RWPE2 (cell line): ENCODE measurements around the gene MN1.

Experiments
- ATAC-seq: fragments of 200-7000 bp; cut with Tn5 transposase; 3 replicates; pipeline ENCODE4 v1.9.1; 2021; ENCODE audit warnings: low read depth
- DNase-seq: peaks from one replicate; pipeline ENCODE4 v3.0.0-alpha.2; 2020; ENCODE audit warnings: low spot score
- H3K27ac ChIP-seq: fragments of 450-650 bp; 2 replicates; pipeline ENCODE4 v1.5.1; 2017; ENCODE audit warnings: mild to moderate bottlenecking; ENCODE audit not compliant: poor library complexity, severe bottlenecking
- H3K27me3 ChIP-seq: fragments of 250-450 bp; sonication (Bioruptor Pico); 2 replicates; pipeline ENCODE4 v1.5.1; 2021; ENCODE audit warnings: mild to moderate bottlenecking, moderate library complexity; ENCODE audit not compliant: insufficient read depth, poor library complexity, severe bottlenecking
- H3K36me3 ChIP-seq: fragments of 250-450 bp; sonication (Bioruptor Pico); 2 replicates; pipeline ENCODE4 v1.5.1; 2020; ENCODE audit warnings: low read depth, mild to moderate bottlenecking, moderate library complexity
- H3K4me1 ChIP-seq: fragments of 250-450 bp; sonication (Bioruptor Pico); 2 replicates; pipeline ENCODE4 v1.5.1; 2021; ENCODE audit warnings: mild to moderate bottlenecking, moderate library complexity; ENCODE audit not compliant: insufficient read depth, poor library complexity, severe bottlenecking
- H3K4me3 ChIP-seq: fragments of 250-450 bp; sonication (Bioruptor Pico); 2 replicates; pipeline ENCODE4 v1.5.1; 2021; ENCODE audit warnings: mild to moderate bottlenecking, moderate library complexity; ENCODE audit not compliant: severe bottlenecking
- H3K9me3 ChIP-seq: fragments of 250-450 bp; sonication (Bioruptor Pico); 2 replicates; pipeline ENCODE4 v1.5.1; 2021; ENCODE audit warnings: mild to moderate bottlenecking, moderate library complexity; ENCODE audit not compliant: severe bottlenecking
- CTCF ChIP-seq: fragments of 450-650 bp; IDR thresholded peaks from one replicate; pipeline ENCODE4 v1.5.1; 2017; ENCODE audit warnings: mild to moderate bottlenecking, moderate library complexity; ENCODE audit not compliant: poor library complexity, severe bottlenecking

The MN1 gene

GRCh38 chr22:27816552-27816951 lies 15.0 kb upstream of the MN1 start:
- H3K9me3 ChIP-seq: no peaks in the 10 kb centered on the region
- no peak for ATAC-seq
- no peak overlapping the region for H3K4me3 ChIP-seq
- no peaks in the 10 kb centered on the region for H3K27me3 ChIP-seq
- no peaks in the 10 kb centered on the region for H3K4me1 ChIP-seq
- H3K27ac ChIP-seq: no peak overlapping the region
- no peak for DNase-seq
- no peak for TF ChIP-seq CTCF
- no peaks in the 10 kb centered on the region for H3K36me3 ChIP-seq

- no peaks in the 10 kb centered on the region for H3K36me3 ChIP-seq
- H3K4me3 ChIP-seq: no peak overlapping the region
- TF ChIP-seq CTCF: no peak
- H3K9me3 ChIP-seq: no peaks in the 10 kb centered on the region
- ATAC-seq: no peak
- H3K27ac ChIP-seq: no peak overlapping the region
- no peaks in the 10 kb centered on the region for H3K4me1 ChIP-seq
- no peak for DNase-seq
- no peaks in the 10 kb centered on the region for H3K27me3 ChIP-seq
These were observed 14.4 kb upstream of the MN1 start for GRCh38 chr22:27815826-27816530.

- Histone ChIP-seq H3K27me3 (no peaks in the 10 kb centered on the region), H3K36me3 (no peaks in the 10 kb centered on the region), H3K4me1 (no peaks in the 10 kb centered on the region), H3K4me3 (no peak overlapping the region), H3K27ac (no peak overlapping the region), H3K9me3 (no peaks in the 10 kb centered on the region)
- DNase-seq (no peak), ATAC-seq (no peak)
- no peak for TF ChIP-seq CTCF
These were observed 13.4 kb upstream of the MN1 start for GRCh38 chr22:27814993-27815392.

- Histone ChIP-seq H3K4me3 (no peak overlapping the region), H3K27me3 (no peaks in the 10 kb centered on the region), H3K4me1 (no peaks in the 10 kb centered on the region), H3K27ac (no peak overlapping the region), H3K36me3 (no peaks in the 10 kb centered on the region), H3K9me3 (no peaks in the 10 kb centered on the region)
- no peak for TF ChIP-seq CTCF
- DNase-seq: no peak
- ATAC-seq: no peak
These were observed 10.2 kb upstream of the MN1 start for GRCh38 chr22:27811778-27812177.

- no peak overlapping the region for H3K27ac ChIP-seq
- ATAC-seq: peak; percentile 38; the same call in 2 of the 3 replicates
- no peak for TF ChIP-seq CTCF
These were observed 9.1 kb upstream of the MN1 start for GRCh38 chr22:27810609-27811151.

More at GRCh38 chr22:27810609-27811151, 9.1 kb upstream of the MN1 start:
- Histone ChIP-seq H3K36me3 (no peaks in the 10 kb centered on the region), H3K4me3 (no peak overlapping the region), H3K27me3 (no peaks in the 10 kb centered on the region), H3K9me3 (no peaks in the 10 kb centered on the region), H3K4me1 (no peaks in the 10 kb centered on the region)
- DNase-seq: no peak
